Upper lobe of right lung (tissue), 1 donor: ENCODE results near the gene ADAMTS16. TPM values are rescaled to one million over a fixed set of nuclear protein-coding genes. Genes with fewer than 3 reads are reported as not detected.

Source experiments
- ATAC-seq: fragments of 200-7000 bp; cut with Tn5 transposase; one replicate; pipeline ENCODE4 v1.9.1; 2020; ENCODE audit warnings: mild to moderate bottlenecking, moderate library complexity
- DNase-seq: peaks from one replicate; pipeline ENCODE4 v3.0.0-alpha.2; 2020
- H3K27ac ChIP-seq: fragments of 200-600 bp; one replicate; pipeline ENCODE4 v1.8.0; 2022
- H3K27me3 ChIP-seq: fragments of 200-600 bp; one replicate; pipeline ENCODE4 v1.8.0; 2022; ENCODE audit warnings: mild to moderate bottlenecking
- H3K36me3 ChIP-seq: fragments of 200-600 bp; one replicate; pipeline ENCODE4 v1.8.0; 2022
- H3K4me1 ChIP-seq: fragments of 200-600 bp; one replicate; pipeline ENCODE4 v1.8.0; 2022
- H3K4me3 ChIP-seq: fragments of 200-600 bp; one replicate; pipeline ENCODE4 v1.8.0; 2022; ENCODE audit warnings: mild to moderate bottlenecking
- H3K9me3 ChIP-seq: fragments of 200-600 bp; one replicate; pipeline ENCODE4 v1.8.0; 2022
- CTCF ChIP-seq: fragments of 200-600 bp; IDR thresholded peaks from one replicate; pipeline ENCODE4 v1.8.0; 2022; ENCODE audit warnings: antibody characterized with exemption
- intact Hi-C: fragments of 100-400 bp; cut with DNase I; formaldehyde crosslinking; loops from one replicate; pipeline ENCODE4 v1.11.0; 2022
- total RNA-seq: library from RNA; stranded (reverse); fragmentation: NEBNext Ultra II Directional; extraction: Animal tissue kit (Norgen Biotek cat#: 25700); gene quantifications from one replicate; pipeline ENCODE4 v1.2.1, GENCODE V29; 2021
- donor health status: DM: no; HTN: yes; CAD: no; lungs with severe emphysema.

ADAMTS16 gene
- total RNA-seq, 1 donor from 2014 or later = 0.26 TPM

- H3K27ac ChIP-seq = no peak overlapping the region
- H3K36me3 ChIP-seq = no peaks in the 10 kb centered on the region
- H3K4me1 ChIP-seq = no peaks in the 10 kb centered on the region
- no peak for DNase-seq
- TF ChIP-seq CTCF = no peak
- H3K27me3 ChIP-seq = no peaks in the 10 kb centered on the region
- ATAC-seq = no peak
- H3K9me3 ChIP-seq = peaks cover 6% of the 10 kb centered on the region
- H3K4me3 ChIP-seq = no peak overlapping the region
- intact Hi-C loops = no loop called here
These were observed 164.4 kb downstream of the ADAMTS16 start for GRCh38 chr5:5304361-5305020.

GRCh38 chr5:5306696-5307095 is 166.6 kb downstream of the ADAMTS16 start:
- Histone ChIP-seq H3K9me3 (peaks cover 4% of the 10 kb centered on the region), H3K4me1 (no peaks in the 10 kb centered on the region), H3K27me3 (no peaks in the 10 kb centered on the region), H3K36me3 (no peaks in the 10 kb centered on the region), H3K4me3 (no peak overlapping the region), H3K27ac (no peak overlapping the region)
- intact Hi-C loops = no loop called here
- no peak for TF ChIP-seq CTCF
- DNase-seq (no peak), ATAC-seq (no peak)

- Histone ChIP-seq H3K4me3 (no peak overlapping the region), H3K27ac (no peak overlapping the region), H3K27me3 (no peaks in the 10 kb centered on the region), H3K9me3 (no peaks in the 10 kb centered on the region), H3K36me3 (no peaks in the 10 kb centered on the region), H3K4me1 (no peaks in the 10 kb centered on the region)
- intact Hi-C loops = no loop called here
- DNase-seq (no peak), ATAC-seq (no peak)
- no peak for TF ChIP-seq CTCF
These were observed 168.2 kb downstream of the ADAMTS16 start for GRCh38 chr5:5308319-5308718.

- DNase-seq = no peak
- intact Hi-C loops = no loop called here
- no peak overlapping the region for H3K4me3 ChIP-seq
- ATAC-seq = no peak
- H3K36me3 ChIP-seq = no peaks in the 10 kb centered on the region
- H3K4me1 ChIP-seq = no peaks in the 10 kb centered on the region
- no peak for TF ChIP-seq CTCF
- no peak overlapping the region for H3K27ac ChIP-seq
- no peaks in the 10 kb centered on the region for H3K9me3 ChIP-seq
- no peaks in the 10 kb centered on the region for H3K27me3 ChIP-seq
These were observed 169.5 kb downstream of the ADAMTS16 start for GRCh38 chr5:5309645-5310044.

- DNase-seq = no peak
- Histone ChIP-seq H3K4me1 (no peaks in the 10 kb centered on the region), H3K4me3 (no peak overlapping the region), H3K9me3 (no peaks in the 10 kb centered on the region), H3K27ac (no peak overlapping the region), H3K36me3 (no peaks in the 10 kb centered on the region), H3K27me3 (no peaks in the 10 kb centered on the region)
- TF ChIP-seq CTCF = no peak
- intact Hi-C loops = no loop called here
- no peak for ATAC-seq
These were observed 173.0 kb downstream of the ADAMTS16 start for GRCh38 chr5:5313101-5313635.
